Fibroblast of peridontal ligament (primary cell): Measurements from ENCODE around the gene KNCN.

Source experiments
- DNase-seq: peaks from one replicate; pipeline ENCODE4 v3.0.0-alpha.2; 2010; ENCODE audit errors: extremely low read depth

KNCN gene

GRCh38 chr1:46503421-46503820 lies 48.0 kb downstream of the KNCN start:
- no peak for DNase-seq

- DNase-seq, result no peak
These were observed 49.9 kb downstream of the KNCN start for GRCh38 chr1:46501528-46501927.

GRCh38 chr1:46497665-46498064 lies 53.8 kb downstream of the KNCN start:
- DNase-seq, result no peak

- DNase-seq, result no peak
These were observed 54.4 kb downstream of the KNCN start for GRCh38 chr1:46497020-46497419.

- DNase-seq, result no peak
These were observed 54.9 kb downstream of the KNCN start for GRCh38 chr1:46496505-46496904.

GRCh38 chr1:46495778-46496177 lies 55.7 kb downstream of the KNCN start:
- DNase-seq, result no peak
